SH-SY5Y (cell line): Measurements from ENCODE around the gene MS4A8.

Experiments used
- GATA2 ChIP-seq: IDR thresholded peaks from 2 replicates; pipeline ENCODE4 v1.6.1; 2011; ENCODE audit warnings: mild to moderate bottlenecking, low read depth, low read length
- GATA3 ChIP-seq: IDR thresholded peaks from 2 replicates; pipeline ENCODE4 v1.6.1; 2011; ENCODE audit warnings: low read depth, mild to moderate bottlenecking, low read length, moderate library complexity

The MS4A8 gene

DNA sequence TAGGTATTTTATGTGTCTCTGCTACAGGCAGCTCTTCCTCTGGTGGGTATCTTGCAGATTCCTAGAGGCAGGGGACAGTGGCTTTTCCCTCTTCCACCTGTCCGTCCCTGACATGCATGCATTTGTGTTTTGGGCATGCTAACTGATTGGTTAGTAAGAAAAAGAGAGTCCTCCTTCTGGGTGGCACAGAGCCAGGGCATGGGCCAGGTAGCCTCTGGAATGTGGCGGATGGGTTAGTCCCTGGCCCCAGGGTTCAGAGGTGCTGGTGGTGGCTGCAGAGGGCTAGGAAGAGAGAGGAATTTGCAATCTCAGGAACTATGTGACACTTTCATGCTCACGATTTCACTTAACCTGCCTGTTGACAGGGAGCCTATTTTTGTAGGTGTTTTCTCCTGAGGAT, 51.5 kb downstream of the MS4A8 start:
- TF ChIP-seq GATA3 = no peak
- no peak for TF ChIP-seq GATA2

GRCh38 chr11:60753309-60753708, 53.9 kb downstream of the MS4A8 start:
- TF ChIP-seq GATA3 = no peak
- no peak for TF ChIP-seq GATA2

- TF ChIP-seq GATA2 (no peak), GATA3 (no peak)
Measured at GRCh38 chr11:60754887-60755286, 55.5 kb downstream of the MS4A8 start.

GRCh38 chr11:60756307-60757032, 57.1 kb downstream of the MS4A8 start, which contains the start of gene MS4A15:
TSS of gene MS4A15 (plus strand) at chr11:60756867. CDS start at chr11:60763734, 6,867 bp downstream.
- TF ChIP-seq GATA2 = no peak
- TF ChIP-seq GATA3 = no peak

DNA sequence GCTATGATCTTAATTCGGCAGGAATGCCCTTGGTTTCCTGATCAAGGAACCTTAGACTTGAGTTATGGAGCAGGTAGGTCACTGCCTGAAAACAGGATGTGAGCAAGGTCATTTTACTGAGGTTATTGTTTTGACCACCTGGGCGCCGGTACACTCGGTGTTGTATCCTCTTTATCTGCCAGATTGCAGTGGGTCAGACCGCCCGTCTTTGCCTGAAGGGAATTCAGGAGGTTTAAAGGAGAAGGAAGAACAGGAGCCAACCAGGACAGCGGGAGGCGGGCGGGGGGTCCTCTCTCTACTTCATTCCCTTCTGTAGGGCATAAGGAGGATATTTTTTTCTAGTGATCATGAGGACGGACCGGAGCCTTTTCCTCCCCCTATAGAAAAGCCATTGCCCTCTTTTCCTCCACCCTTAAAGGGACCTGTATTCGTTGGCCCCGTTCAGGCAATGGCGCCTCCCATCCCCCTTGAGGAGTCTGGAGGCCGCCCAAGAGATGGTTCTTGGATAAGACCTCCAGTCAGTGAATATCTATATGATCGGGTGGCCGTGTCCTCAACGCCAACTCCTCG, 57.9 kb downstream of the MS4A8 start:
- no peak for TF ChIP-seq GATA3
- TF ChIP-seq GATA2 = no peak

GRCh38 chr11:60761436-60762190, 62.2 kb downstream of the MS4A8 start:
- TF ChIP-seq GATA2 (no peak), GATA3 (no peak)

GRCh38 chr11:60762851-60763691, 63.7 kb downstream of the MS4A8 start:
- TF ChIP-seq GATA3 (no peak), GATA2 (no peak)

DNA sequence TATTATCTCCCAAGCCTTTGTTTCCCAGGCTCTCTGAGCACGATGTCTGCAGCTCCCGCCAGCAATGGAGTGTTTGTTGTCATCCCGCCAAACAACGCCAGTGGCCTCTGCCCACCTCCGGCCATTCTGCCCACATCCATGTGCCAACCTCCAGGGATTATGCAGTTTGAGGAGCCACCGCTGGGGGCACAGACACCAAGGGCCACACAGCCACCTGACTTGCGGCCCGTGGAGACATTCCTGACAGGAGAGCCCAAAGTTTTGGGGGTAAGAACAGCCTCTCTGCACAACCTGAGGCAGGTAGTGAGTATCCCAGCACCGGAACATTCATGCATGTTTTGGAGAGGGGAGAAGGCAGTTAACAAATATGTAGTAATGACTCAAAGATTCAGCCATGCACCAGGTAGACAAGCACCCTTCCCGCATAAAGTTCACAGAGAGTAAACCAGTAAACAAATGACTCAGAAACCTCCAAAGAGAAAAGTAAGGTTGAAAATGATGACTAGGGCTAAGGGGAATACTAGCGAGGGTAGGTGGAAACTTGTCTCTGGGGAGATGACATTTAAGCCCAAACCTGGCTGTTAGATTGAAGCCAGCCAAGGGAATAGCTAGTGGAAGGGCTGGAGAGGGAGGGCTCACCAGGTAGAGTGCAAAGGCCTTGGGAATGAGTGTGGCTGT, 64.4 kb downstream of the MS4A8 start:
- TF ChIP-seq GATA3 (no peak), GATA2 (no peak)

DNA sequence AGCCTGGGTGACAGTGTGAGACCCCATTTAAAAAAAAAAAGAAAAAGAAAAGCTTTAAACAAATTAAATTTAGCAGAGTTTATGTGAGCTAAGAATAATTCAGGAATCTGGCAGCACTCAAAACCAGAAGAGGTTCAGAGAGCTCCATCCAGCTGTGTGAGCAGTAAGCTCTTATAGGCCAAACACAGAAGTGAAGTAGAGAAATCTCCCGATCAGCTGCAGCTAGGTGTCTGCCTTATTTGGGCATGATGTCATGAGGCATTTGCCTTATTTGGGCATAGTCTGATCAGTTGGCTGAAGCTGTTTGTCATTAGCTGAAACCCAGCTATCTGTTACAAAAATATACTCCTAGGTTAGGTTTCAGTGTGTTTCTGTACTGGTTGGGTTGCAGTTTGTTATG, 65.5 kb downstream of the MS4A8 start:
- TF ChIP-seq GATA3 = no peak
- no peak for TF ChIP-seq GATA2

DNA sequence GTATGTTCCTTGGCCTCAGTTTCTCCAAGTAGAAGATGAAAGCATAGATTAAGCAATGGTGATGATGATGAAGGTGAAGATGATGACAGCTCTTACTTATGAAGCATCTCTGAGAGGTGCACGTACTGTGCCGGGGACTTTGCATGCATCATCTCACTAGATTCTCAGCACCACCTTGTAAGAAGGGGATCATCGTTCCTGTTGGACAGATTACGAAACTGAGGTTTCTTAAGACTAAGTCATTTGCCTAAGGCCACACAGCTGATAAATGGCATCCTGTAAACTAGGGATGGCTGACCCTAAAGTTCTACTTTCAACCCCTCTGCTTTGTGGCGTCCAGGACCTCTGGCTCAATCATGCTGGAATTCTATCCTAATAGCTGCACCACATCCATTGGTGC, 65.9 kb downstream of the MS4A8 start:
- TF ChIP-seq GATA3 (no peak), GATA2 (no peak)
